BE2C (cell line): ENCODE results near the gene RCAN2.

Source experiments
- DNase-seq: peaks from one replicate; pipeline ENCODE4 v3.0.0-alpha.2; 2020
- H3K27me3 ChIP-seq: fragments of 250-450 bp; sonication (Bioruptor Pico); 2 replicates; pipeline ENCODE4 v1.5.1; 2020; ENCODE audit warnings: mild to moderate bottlenecking
- H3K36me3 ChIP-seq: fragments of 250-450 bp; sonication (Bioruptor Pico); 2 replicates; pipeline ENCODE4 v1.5.1; 2020; ENCODE audit warnings: mild to moderate bottlenecking
- H3K4me1 ChIP-seq: fragments of 250-450 bp; sonication (Bioruptor Pico); 2 replicates; pipeline ENCODE4 v1.5.1; 2020
- H3K4me3 ChIP-seq: 2 replicates; pipeline ENCODE4 v1.5.1; 2011; ENCODE audit warnings: low read depth, low read length
- H3K9me3 ChIP-seq: fragments of 250-450 bp; sonication (Bioruptor Pico); 2 replicates; pipeline ENCODE4 v1.5.1; 2020
- CTCF ChIP-seq: IDR thresholded peaks from 2 replicates; pipeline ENCODE4 v1.5.1; 2012; ENCODE audit warnings: mild to moderate bottlenecking, low read depth, low read length

The RCAN2 gene

GRCh38 chr6:46378882-46379416 lies 112.3 kb downstream of the RCAN2 start:
- H3K27me3 ChIP-seq: no peaks in the 10 kb centered on the region
- no peaks in the 10 kb centered on the region for H3K36me3 ChIP-seq
- DNase-seq: no peak
- no peak overlapping the region for H3K4me3 ChIP-seq
- no peak for TF ChIP-seq CTCF
- H3K9me3 ChIP-seq: no peaks in the 10 kb centered on the region
- H3K4me1 ChIP-seq: no peaks in the 10 kb centered on the region

DNA sequence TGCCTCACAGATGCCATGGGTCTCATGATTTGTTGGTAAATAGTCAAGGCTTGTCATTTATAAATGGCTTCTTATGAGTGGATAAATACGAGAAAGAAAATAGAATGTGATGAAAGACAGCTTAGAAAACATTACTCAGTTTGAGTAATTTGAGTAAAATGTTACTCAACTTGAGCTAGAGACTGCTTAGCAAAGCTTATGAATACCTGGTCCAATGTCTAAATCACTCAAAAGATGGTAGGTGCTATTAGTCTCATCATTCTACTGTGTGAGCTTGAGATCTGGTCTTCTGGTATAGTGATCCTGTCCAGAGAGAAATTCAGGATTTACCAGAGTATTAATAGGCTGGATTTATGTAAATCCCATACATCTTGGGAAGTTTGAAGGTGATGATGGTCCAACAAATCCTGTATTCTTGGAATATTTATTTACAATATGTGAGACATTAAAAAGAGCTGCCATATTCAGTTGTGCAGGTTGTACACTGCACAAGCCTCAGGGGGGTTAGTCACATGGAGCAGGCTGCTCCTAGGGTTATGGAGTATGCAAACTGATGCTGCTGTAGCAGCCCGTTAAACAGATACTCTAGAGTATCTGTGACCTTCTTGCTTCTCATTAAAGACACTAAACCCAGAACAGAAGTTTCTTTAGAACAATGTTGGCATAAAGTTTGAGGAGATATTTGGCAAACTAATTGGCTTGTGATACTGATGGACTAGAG lies 112.9 kb downstream of the RCAN2 start:
- DNase-seq: no peak
- H3K9me3 ChIP-seq: no peaks in the 10 kb centered on the region
- no peaks in the 10 kb centered on the region for H3K4me1 ChIP-seq
- H3K36me3 ChIP-seq: no peaks in the 10 kb centered on the region
- no peaks in the 10 kb centered on the region for H3K27me3 ChIP-seq
- H3K4me3 ChIP-seq: no peak overlapping the region
- TF ChIP-seq CTCF: no peak

DNA sequence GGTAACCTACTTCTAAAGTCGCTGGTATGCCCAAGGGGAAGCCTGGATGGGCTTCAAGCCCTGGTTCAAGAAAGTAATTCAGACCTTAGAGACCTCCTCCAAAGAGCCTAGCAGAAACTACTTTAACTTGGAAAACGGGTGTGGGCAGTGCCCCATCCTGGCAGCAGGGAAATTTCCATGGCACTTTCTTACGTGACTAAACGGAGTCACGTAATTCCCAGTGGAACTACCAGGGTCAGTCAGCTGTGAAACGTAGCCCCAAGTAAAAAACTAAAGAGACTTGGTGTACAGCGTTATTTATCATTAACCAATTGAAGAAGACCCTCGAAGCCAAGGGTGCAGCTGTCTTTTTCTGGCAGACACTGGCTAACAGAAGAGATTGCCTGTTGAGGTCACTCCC lies 114.0 kb downstream of the RCAN2 start:
- no peak for DNase-seq
- Histone ChIP-seq H3K27me3 (no peaks in the 10 kb centered on the region), H3K36me3 (no peaks in the 10 kb centered on the region), H3K9me3 (no peaks in the 10 kb centered on the region), H3K4me1 (no peaks in the 10 kb centered on the region), H3K4me3 (no peak overlapping the region)
- no peak for TF ChIP-seq CTCF

DNA sequence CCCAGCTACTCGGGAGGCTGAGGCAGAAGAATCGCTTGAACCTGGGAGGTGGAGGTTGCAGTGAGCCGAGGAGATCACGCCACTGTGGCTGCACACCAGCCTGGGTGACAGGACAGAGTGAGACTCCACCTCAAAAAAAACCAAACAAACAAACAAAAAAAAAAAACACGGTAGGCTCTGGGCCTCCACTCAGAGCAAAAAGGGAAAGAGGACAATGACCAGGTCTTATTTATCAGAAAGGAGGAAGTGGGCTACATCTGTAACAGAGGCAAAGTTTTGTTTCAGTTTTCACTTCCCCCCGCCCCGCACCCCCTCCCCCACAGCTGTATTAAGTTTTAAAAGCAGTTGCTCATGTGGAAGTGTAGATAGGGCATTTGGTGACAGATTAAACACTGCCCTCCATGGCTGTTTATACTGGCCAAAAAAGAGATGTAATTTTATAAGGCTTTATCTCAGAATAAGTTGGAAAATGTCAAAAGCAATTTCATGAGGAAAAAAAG lies 114.6 kb downstream of the RCAN2 start:
- TF ChIP-seq CTCF: no peak
- H3K9me3 ChIP-seq: no peaks in the 10 kb centered on the region
- no peaks in the 10 kb centered on the region for H3K27me3 ChIP-seq
- DNase-seq: no peak
- no peaks in the 10 kb centered on the region for H3K36me3 ChIP-seq
- H3K4me1 ChIP-seq: no peaks in the 10 kb centered on the region
- H3K4me3 ChIP-seq: no peak overlapping the region

DNA sequence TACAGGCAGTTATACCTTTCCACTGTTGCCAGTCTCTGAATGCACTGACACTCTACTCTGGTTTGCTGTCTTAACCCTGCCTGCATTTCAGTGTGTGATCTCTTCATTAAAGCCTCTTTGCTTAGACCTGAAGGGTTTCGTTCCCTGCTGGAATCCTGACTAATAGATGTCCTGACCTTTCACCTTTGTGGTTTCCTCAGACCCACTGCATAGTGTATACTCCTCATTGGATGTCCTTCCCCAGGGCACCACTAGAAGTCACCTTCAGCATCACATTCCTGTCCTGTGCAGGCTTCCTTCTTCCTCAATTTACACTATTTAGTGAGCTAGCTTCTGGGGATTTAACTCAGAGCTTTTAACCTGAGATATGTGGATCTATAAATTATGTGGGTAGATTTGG lies 120.6 kb downstream of the RCAN2 start:
- Histone ChIP-seq H3K9me3 (no peaks in the 10 kb centered on the region), H3K36me3 (no peaks in the 10 kb centered on the region), H3K4me3 (no peak overlapping the region), H3K27me3 (no peaks in the 10 kb centered on the region), H3K4me1 (no peaks in the 10 kb centered on the region)
- no peak for DNase-seq
- no peak for TF ChIP-seq CTCF

DNA sequence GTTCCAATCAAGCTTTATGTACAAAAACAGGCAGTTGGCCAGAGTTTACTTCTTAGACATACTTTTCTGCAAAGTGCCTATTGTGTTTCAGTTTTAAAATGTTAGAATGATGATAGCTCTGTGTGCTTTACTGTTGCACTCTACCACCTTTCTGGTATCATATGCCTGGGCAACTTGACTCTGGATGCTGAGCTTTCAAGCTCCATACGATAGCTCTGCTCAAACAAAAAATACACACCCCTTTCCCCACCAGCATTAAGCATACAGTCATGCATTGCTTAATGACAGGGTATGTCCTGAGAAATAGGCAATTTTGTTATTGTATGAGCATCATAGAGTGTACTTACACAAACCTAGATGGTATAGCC lies 123.1 kb downstream of the RCAN2 start:
- TF ChIP-seq CTCF: no peak
- Histone ChIP-seq H3K9me3 (no peaks in the 10 kb centered on the region), H3K4me1 (no peaks in the 10 kb centered on the region), H3K4me3 (no peak overlapping the region), H3K36me3 (no peaks in the 10 kb centered on the region), H3K27me3 (no peaks in the 10 kb centered on the region)
- no peak for DNase-seq
